K562 (cell line): ENCODE measurements around the gene SELPLG. TPM values are rescaled to one million over a fixed set of nuclear protein-coding genes. Genes with fewer than 3 reads are reported as not detected.

Experiments used
- MCM2 ChIP-seq: fragments of 450-650 bp; IDR thresholded peaks from 2 replicates; pipeline ENCODE4 v1.6.1; 2017; ENCODE audit warnings: low read depth, mild to moderate bottlenecking
- PHTF2 ChIP-seq: fragments of 250-450 bp; sonication (Bioruptor Pico); IDR thresholded peaks from 2 replicates; pipeline ENCODE4 v1.5.0; 2021; ENCODE audit warnings: mild to moderate bottlenecking
- ZNF3 ChIP-seq: fragments of 250-450 bp; sonication (Bioruptor Pico); IDR thresholded peaks from 2 replicates; pipeline ENCODE4 v1.5.0; 2021; ENCODE audit warnings: mild to moderate bottlenecking, moderate library complexity
- ZNF384 ChIP-seq: IDR thresholded peaks from 2 replicates; pipeline ENCODE4 v1.6.1; 2012; ENCODE audit warnings: low read depth, low read length, improper control_type of control experiment
- polyA plus RNA-seq, 8 experiments: library from polyadenylated mRNA; depleted of rRNA in 4 of 8; stranded (reverse) in 5 of 8; unstranded in 3 of 8; fragments of >200 nt; fragmentation: Nextera tagmentation in 2 of 8; fragmentation: Illumina TruSeq in 1 of 8; extraction: Ambion mirVana in 2 of 8; extraction: Trizol in 1 of 8; gene quantifications; 2 replicates each; pipeline versions ENCODE4 v1.2.1 to v1.2.3, GENCODE V29; 2011 to 2014; ENCODE audit warnings: inconsistent platforms in 1 of 8, missing spikeins in 1 of 8
- total RNA-seq, 7 experiments: library from RNA; depleted of rRNA in 6 of 7; stranded (reverse); fragments of >200 nt in 6 of 7; fragmentation: Illumina TruSeq in 2 of 7; extraction: Trizol in 2 of 7; gene quantifications; 2 replicates each; pipeline versions ENCODE4 v1.2.1 to v1.2.3, GENCODE V29; 2011 to 2021; ENCODE audit warnings: low replicate concordance in 1 of 7
- TF ChIP-seq, protein P1 (sequence below), 2 experiments: fragments of 450-650 bp; IDR thresholded peaks; 2 replicates each; pipeline ENCODE4 v1.6.1; 2016; ENCODE audit warnings: mild to moderate bottlenecking in 2 of 2, borderline replicate concordance in 1 of 2, low read depth in 1 of 2, moderate library complexity in 1 of 2
- TF ChIP-seq, protein P2 (sequence below): fragments of 450-650 bp; IDR thresholded peaks from 2 replicates; pipeline ENCODE4 v1.6.1; 2016; ENCODE audit warnings: antibody characterized with exemption
- TF ChIP-seq, protein P3 (sequence below): fragments of 450-650 bp; formaldehyde crosslinking; IDR thresholded peaks from 2 replicates; pipeline ENCODE4 v1.4.0; 2020; ENCODE audit warnings: mild to moderate bottlenecking, mixed read lengths
- TF ChIP-seq, protein P4 (sequence below): sonication (generic); formaldehyde crosslinking; IDR thresholded peaks from 2 replicates; pipeline ENCODE4 v1.8.0; 2023; ENCODE audit warnings: mild to moderate bottlenecking, missing genetic modification reagents
- TF ChIP-seq, protein P5 (sequence below): fragments of 250-450 bp; sonication (Bioruptor Pico); IDR thresholded peaks from 2 replicates; pipeline ENCODE4 v1.8.0; 2021; ENCODE audit warnings: borderline replicate concordance, mild to moderate bottlenecking, moderate library complexity; ENCODE audit not compliant: poor library complexity, severe bottlenecking

Gene SELPLG
- total and polyA plus RNA-seq, 9 of the 15 experiments (the other 6 are each of a cell fraction or from before 2014, with no cell fraction given), result 0.22 to 10.2 (median 1.7) TPM

DNA sequence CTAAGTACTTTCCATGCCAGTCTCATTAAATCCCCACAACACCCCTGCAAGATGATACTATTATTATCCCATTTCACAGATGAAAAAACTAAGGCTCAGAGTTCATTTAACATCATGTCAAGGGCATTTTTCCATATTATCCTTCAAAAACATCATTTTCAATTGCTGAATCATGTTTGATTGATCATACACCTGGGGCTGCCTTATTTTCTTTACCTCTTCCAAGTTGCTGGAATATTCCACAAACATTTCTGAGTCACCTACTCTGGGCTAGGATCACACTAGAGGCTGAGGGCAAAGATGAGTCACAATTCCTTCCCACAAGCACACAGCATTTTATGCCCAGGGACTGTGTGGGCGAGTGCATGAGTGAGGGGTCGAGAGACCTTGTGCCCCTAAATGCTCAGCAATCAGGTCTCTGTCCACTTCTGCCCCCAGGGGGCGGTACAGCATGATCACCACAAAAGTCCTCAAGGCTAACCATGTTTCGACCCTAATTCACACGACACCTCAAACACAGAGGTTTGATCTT, 21.7 kb downstream of the SELPLG start (continued):
- TF ChIP-seq, protein P1, sequence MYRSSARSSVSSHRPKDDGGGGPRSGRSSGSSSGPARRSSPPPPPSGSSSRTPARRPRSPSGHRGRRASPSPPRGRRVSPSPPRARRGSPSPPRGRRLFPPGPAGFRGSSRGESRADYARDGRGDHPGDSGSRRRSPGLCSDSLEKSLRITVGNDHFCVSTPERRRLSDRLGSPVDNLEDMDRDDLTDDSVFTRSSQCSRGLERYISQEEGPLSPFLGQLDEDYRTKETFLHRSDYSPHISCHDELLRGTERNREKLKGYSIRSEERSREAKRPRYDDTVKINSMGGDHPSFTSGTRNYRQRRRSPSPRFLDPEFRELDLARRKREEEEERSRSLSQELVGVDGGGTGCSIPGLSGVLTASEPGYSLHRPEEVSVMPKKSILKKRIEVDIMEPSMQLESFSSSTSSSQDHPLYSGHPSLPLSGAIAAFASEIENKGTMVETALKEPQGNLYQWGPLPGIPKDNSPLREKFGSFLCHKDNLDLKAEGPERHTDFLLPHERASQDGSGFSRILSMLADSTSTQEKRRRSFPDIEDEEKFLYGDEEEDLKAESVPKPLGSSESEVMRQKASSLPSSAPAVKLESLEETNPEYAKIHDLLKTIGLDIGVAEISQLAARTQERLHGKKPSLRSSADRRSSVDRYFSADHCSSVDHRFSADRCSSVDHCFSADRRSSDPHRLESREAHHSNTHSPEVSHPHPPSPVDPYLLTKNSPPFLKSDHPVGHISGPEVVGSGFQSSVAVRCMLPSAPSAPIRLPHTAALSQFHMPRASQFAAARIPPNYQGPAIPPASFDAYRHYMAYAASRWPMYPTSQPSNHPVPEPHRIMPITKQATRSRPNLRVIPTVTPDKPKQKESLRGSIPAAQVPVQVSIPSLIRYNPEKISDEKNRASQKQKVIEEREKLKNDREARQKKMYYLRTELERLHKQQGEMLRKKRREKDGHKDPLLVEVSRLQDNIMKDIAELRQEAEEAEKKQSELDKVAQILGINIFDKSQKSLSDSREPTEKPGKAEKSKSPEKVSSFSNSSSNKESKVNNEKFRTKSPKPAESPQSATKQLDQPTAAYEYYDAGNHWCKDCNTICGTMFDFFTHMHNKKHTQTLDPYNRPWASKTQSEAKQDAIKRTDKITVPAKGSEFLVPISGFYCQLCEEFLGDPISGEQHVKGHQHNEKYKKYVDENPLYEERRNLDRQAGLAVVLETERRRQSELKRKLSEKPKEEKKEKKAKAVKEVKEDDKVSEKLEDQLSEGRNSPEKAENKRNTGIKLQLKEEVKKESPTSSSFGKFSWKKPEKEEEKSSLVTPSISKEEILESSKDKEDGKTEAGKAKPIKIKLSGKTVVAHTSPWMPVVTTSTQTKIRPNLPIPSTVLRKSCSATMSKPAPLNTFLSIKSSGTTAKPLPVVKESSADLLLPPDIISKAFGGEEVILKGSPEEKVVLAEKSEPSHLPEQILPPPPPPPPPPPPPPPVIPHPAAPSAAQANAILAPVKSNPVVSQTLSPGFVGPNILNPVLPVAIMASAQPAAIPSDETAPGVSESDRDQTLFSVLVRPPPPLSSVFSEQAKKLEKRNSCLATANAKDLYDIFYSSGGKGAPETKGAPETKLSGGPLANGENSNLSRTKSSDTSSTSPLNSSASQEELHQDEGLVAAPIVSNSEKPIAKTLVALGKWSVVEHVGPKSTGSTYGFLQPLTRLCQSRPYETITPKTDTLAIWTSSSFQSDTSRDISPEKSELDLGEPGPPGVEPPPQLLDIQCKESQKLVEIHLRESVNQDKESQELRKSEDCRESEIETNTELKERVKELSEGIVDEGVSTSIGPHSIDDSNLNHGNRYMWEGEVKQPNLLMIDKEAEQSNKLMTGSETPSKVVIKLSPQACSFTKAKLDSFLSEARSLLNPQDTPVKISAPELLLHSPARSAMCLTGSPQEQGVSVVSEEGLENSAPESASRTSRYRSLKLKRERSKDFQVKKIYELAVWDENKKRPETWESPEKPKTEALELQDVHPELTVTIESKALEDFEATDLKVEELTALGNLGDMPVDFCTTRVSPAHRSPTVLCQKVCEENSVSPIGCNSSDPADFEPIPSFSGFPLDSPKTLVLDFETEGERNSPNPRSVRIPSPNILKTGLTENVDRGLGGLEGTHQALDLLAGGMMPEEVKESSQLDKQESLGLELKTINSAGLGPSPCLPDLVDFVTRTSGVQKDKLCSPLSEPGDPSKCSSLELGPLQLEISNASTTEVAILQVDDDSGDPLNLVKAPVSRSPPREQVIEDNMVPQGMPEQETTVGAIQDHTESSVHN (IDR thresholded peaks at IDR 0.05; ENCODE audit: borderline replicate concordance in 1 of 2, low read depth in 1 of 2), result no peak
- TF ChIP-seq MCM2, result no peak
- TF ChIP-seq PHTF2 (CRISPR knock-in tag), result no peak
- TF ChIP-seq, protein P2, sequence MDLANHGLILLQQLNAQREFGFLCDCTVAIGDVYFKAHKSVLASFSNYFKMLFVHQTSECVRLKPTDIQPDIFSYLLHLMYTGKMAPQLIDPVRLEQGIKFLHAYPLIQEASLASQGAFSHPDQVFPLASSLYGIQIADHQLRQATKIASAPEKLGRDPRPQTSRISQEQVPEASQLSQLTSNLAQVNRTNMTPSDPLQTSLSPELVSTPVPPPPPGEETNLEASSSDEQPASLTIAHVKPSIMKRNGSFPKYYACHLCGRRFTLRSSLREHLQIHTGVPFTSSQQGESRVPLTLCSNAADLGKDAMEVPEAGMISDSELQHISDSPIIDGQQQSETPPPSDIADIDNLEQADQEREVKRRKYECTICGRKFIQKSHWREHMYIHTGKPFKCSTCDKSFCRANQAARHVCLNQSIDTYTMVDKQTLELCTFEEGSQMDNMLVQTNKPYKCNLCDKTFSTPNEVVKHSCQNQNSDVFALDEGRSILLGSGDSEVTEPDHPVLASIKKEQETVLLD, result peak; percentile 50; the same call in 1 of the 2 replicates
- TF ChIP-seq, protein P3, sequence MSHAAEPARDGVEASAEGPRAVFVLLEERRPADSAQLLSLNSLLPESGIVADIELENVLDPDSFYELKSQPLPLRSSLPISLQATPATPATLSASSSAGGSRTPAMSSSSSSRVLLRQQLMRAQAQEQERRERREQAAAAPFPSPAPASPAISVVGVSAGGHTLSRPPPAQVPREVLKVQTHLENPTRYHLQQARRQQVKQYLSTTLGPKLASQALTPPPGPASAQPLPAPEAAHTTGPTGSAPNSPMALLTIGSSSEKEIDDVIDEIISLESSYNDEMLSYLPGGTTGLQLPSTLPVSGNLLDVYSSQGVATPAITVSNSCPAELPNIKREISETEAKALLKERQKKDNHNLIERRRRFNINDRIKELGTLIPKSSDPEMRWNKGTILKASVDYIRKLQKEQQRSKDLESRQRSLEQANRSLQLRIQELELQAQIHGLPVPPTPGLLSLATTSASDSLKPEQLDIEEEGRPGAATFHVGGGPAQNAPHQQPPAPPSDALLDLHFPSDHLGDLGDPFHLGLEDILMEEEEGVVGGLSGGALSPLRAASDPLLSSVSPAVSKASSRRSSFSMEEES (CRISPR knock-in tag), result no peak
- TF ChIP-seq, protein P4, sequence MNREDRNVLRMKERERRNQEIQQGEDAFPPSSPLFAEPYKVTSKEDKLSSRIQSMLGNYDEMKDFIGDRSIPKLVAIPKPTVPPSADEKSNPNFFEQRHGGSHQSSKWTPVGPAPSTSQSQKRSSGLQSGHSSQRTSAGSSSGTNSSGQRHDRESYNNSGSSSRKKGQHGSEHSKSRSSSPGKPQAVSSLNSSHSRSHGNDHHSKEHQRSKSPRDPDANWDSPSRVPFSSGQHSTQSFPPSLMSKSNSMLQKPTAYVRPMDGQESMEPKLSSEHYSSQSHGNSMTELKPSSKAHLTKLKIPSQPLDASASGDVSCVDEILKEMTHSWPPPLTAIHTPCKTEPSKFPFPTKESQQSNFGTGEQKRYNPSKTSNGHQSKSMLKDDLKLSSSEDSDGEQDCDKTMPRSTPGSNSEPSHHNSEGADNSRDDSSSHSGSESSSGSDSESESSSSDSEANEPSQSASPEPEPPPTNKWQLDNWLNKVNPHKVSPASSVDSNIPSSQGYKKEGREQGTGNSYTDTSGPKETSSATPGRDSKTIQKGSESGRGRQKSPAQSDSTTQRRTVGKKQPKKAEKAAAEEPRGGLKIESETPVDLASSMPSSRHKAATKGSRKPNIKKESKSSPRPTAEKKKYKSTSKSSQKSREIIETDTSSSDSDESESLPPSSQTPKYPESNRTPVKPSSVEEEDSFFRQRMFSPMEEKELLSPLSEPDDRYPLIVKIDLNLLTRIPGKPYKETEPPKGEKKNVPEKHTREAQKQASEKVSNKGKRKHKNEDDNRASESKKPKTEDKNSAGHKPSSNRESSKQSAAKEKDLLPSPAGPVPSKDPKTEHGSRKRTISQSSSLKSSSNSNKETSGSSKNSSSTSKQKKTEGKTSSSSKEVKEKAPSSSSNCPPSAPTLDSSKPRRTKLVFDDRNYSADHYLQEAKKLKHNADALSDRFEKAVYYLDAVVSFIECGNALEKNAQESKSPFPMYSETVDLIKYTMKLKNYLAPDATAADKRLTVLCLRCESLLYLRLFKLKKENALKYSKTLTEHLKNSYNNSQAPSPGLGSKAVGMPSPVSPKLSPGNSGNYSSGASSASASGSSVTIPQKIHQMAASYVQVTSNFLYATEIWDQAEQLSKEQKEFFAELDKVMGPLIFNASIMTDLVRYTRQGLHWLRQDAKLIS (CRISPR knock-in tag), result no peak
- TF ChIP-seq ZNF384, result no peak
- TF ChIP-seq ZNF3 (CRISPR knock-in tag), result no peak
- TF ChIP-seq, protein P5, sequence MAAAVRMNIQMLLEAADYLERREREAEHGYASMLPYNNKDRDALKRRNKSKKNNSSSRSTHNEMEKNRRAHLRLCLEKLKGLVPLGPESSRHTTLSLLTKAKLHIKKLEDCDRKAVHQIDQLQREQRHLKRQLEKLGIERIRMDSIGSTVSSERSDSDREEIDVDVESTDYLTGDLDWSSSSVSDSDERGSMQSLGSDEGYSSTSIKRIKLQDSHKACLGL (CRISPR knock-in tag), result no peak
